Ishikawa (cell line): ENCODE results near the gene COPS2.

Source experiments
- CEBPB ChIP-seq: IDR thresholded peaks from 2 replicates; pipeline ENCODE4 v1.6.1; 2012
- CREB1 ChIP-seq: IDR thresholded peaks from 2 replicates; pipeline ENCODE4 v1.6.1; 2012; ENCODE audit warnings: low read depth
- EGR1 ChIP-seq: IDR thresholded peaks from 2 replicates; pipeline ENCODE4 v1.6.1; 2012
- EP300 ChIP-seq: IDR thresholded peaks from 2 replicates; pipeline ENCODE4 v1.6.1; 2012; ENCODE audit warnings: borderline replicate concordance
- FOXM1 ChIP-seq: IDR thresholded peaks from 2 replicates; pipeline ENCODE4 v1.6.1; 2012; ENCODE audit warnings: low read depth, borderline replicate concordance
- MAX ChIP-seq: IDR thresholded peaks from 2 replicates; pipeline ENCODE4 v1.6.1; 2012
- NFIC ChIP-seq: IDR thresholded peaks from 2 replicates; pipeline ENCODE4 v1.6.1; 2012
- RAD21 ChIP-seq: IDR thresholded peaks from 2 replicates; pipeline ENCODE4 v1.6.1; 2012; ENCODE audit warnings: low read depth
- REST ChIP-seq: IDR thresholded peaks from 2 replicates; pipeline ENCODE4 v1.6.1; 2012; ENCODE audit warnings: low read depth, mild to moderate bottlenecking
- TAF1 ChIP-seq: IDR thresholded peaks from 2 replicates; pipeline ENCODE4 v1.6.1; 2012; ENCODE audit warnings: low read depth, mild to moderate bottlenecking
- TCF12 ChIP-seq: IDR thresholded peaks from 2 replicates; pipeline ENCODE4 v1.6.1; 2012; ENCODE audit warnings: low read depth
- TEAD4 ChIP-seq: IDR thresholded peaks from 2 replicates; pipeline ENCODE4 v1.6.1; 2012
- USF1 ChIP-seq: IDR thresholded peaks from 2 replicates; pipeline ENCODE4 v1.6.1; 2012
- YY1 ChIP-seq: IDR thresholded peaks from 2 replicates; pipeline ENCODE4 v1.6.1; 2012; ENCODE audit warnings: low read depth
- ZBTB7A ChIP-seq: IDR thresholded peaks from 2 replicates; pipeline ENCODE4 v1.6.1; 2012; ENCODE audit warnings: low read depth

COPS2 gene

GRCh38 chr15:49134683-49135341 is 20.6 kb downstream of the COPS2 start:
- TF ChIP-seq CREB1 (no peak), ZBTB7A (no peak), TAF1 (no peak), TEAD4 (no peak), MAX (no peak), TCF12 (no peak), RAD21 (no peak), USF1 (no peak), YY1 (no peak), NFIC (no peak), CEBPB (no peak)

GRCh38 chr15:49131403-49131802 is 24.0 kb downstream of the COPS2 start:
- no peak for TF ChIP-seq TCF12
- no peak for TF ChIP-seq CREB1

GRCh38 chr15:49124371-49124770 is 31.0 kb downstream of the COPS2 start:
- TF ChIP-seq YY1 (no peak), MAX (no peak), TCF12 (no peak), REST (no peak), EGR1 (no peak)

GRCh38 chr15:49122541-49123062 is 32.8 kb downstream of the COPS2 start:
- TF ChIP-seq CREB1, result no peak
- TF ChIP-seq TAF1, result no peak
- TF ChIP-seq NFIC, result no peak
- TF ChIP-seq EP300, result no peak
- no peak for TF ChIP-seq YY1
- no peak for TF ChIP-seq REST
- no peak for TF ChIP-seq TEAD4
- TF ChIP-seq FOXM1, result no peak
- TF ChIP-seq RAD21, result no peak
- no peak for TF ChIP-seq CEBPB
- no peak for TF ChIP-seq EGR1
- no peak for TF ChIP-seq USF1
- no peak for TF ChIP-seq ZBTB7A
- TF ChIP-seq TCF12, result no peak
- TF ChIP-seq MAX, result no peak

- TF ChIP-seq ZBTB7A, result no peak
- no peak for TF ChIP-seq EP300
- no peak for TF ChIP-seq NFIC
- TF ChIP-seq TEAD4, result no peak
- no peak for TF ChIP-seq TCF12
- no peak for TF ChIP-seq RAD21
- no peak for TF ChIP-seq FOXM1
Measured at GRCh38 chr15:49121901-49122300, 33.5 kb downstream of the COPS2 start.

- TF ChIP-seq ZBTB7A, result no peak
- TF ChIP-seq REST, result no peak
- TF ChIP-seq MAX, result no peak
- no peak for TF ChIP-seq CREB1
- no peak for TF ChIP-seq EGR1
- no peak for TF ChIP-seq NFIC
- no peak for TF ChIP-seq TCF12
- TF ChIP-seq USF1, result no peak
- TF ChIP-seq RAD21, result no peak
Measured at GRCh38 chr15:49120832-49121231, 34.6 kb downstream of the COPS2 start.
